CMK (cell line): Measurements from ENCODE around the gene PTHLH.

Experiments
- DNase-seq: peaks from one replicate; pipeline ENCODE4 v3.0.0-alpha.2; 2010; ENCODE audit warnings: low read depth

PTHLH gene

DNA sequence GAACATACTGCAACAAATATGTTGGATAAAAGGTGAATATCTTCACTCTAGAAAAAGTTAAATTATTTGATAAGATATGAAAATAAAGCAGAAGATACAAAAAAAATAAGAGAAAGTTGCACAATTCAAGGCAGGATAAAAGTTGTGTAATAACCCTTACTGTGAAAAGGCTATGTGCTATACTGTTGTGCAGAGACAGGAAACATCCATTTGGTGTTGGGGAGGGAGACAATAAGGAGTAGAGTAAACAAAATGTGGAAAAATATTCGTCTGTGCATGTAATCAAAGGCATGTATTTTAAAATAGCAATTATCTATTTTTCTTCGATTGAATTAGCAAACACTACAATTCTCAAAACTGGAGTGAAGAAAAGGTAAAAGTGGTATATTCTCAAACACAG lies 34.8 kb downstream of the PTHLH start:
- no peak for DNase-seq

DNA sequence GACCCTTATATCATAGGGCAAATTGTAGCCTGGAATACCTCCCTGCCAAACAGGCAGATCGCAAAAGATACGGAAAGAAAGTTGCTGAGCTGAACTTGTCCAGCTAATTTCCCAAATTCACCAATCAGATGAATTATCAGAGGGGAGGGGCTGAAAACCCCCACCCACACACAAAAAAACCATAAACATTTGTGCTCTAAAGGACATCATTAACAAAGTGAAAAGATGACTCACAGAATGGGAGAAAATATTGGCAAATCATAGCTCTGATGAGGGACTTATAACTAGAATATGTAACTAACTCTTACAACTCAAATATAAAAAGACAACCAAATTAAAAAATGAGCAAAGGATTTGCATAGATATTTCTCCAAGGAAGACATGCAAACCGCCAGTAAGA lies 36.3 kb downstream of the PTHLH start:
- no peak for DNase-seq

DNA sequence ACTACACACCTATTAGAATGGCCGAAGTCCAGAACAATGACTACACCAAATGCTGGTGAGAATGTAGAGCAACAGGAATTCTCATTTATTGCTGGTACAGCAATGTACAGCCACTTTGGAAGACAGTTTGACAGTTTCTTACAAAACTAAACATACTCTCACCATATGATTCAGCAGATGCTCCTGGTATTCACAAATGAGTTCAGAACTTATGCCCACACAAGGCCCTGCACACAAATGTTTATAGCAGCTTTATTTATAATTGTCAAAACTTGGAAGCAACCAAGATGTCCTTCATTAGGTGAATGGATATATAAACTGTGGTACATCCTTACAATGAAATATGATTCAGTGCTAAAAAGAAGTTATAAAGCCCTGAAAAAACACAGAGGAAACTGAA lies 38.3 kb downstream of the PTHLH start:
- no peak for DNase-seq

DNA sequence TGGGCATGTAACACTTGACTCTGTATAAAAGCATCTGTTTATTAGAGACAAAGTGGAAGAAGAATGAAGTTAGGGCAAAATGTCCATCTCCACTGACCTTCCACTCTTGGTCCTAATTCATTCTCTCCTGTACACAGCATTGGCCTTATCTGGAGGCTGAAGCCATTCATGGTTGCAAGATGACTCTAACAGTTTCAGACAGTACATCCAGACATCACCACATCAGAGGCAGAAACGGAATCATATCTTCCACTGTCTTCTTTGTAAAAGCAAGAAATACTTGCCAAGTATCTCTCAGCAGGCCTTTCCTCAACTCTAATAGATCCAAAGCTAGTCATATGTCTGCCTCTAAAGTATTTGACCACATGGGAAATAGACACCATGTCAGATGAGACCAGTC lies 41.1 kb downstream of the PTHLH start:
- no peak for DNase-seq

DNA sequence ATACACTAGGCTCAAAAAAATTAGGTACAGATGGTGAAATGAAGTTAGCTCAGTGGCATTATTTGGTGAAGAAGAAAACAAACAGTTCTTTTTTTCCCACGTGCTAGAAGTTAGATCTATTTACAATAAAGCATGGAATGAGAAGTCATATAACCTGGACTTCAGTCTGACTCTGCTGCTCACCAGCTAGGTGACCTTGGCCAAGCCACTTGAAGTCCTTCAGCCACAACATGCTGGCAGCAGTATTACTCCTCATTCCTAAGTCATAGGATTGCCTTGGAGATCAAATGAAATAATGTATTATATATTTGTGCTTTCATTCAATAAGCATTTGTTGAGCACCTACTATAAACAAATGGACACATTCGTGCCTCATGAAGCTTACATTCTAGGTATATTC lies 45.2 kb downstream of the PTHLH start:
- DNase-seq: no peak

DNA sequence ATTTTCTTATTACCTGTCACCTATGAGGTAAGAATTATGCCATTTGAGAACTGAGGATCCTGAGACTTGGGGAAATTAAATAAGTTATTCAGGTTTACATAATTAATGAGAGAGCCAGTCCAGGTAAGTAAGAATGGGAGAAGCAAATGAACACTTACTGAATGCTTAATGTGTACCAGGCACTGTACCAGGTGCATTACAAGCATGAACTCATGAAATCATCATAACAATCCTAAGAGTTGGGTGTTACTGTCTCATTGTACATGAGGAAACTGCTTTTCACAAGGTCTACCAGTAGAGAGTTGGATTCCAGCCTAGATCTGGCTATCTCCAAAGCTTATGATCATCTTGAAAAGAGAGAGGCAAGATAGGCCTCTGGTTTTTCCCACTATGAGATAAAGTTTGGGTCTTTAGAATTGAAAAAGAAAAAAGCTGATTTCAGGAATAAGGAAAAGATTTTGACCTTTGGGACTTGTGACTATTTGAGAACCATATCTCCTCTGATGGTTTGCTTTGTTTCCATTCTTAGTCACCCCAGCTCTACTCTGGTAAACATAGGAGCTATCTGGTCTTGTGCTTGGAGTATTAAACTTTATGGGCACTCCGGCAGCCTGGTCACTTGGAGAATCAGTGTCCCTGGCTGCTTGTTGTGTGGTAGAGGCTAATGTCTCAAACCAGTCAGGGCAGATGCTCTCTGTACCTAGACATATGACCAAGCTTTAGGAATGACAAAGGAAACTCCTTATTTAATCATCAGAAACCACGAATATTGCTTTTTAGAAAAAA lies 48.0 kb downstream of the PTHLH start:
- no peak for DNase-seq

DNA sequence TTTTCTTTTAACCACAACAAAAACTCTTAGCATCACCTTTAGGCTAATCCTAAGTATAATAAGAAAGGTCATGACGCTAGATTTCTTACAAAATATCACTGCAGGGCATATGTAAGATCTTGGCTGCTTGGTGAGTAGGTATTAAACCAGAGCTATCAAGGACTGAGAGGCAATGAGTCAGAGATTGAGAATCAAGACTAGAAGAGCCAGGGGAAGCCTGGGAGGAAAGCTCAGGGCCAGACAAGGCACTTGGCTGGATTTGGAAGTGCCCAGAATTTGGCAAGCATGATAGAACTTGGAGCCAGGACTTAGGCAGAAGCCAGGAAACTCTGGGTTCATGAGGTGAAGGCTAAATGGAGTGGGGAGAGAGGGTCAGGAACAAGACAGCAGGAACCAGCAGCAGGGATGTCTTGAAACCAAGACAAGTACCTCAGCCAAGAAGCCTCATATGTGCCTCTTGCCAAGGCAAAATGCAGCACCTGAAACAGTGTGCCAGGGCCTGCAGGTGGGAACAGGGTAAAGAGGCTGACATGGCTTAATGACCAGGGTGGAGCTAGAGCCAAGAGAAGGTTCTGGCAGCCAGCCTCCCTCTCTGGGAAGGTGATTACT lies 49.9 kb downstream of the PTHLH start:
- DNase-seq: no peak

DNA sequence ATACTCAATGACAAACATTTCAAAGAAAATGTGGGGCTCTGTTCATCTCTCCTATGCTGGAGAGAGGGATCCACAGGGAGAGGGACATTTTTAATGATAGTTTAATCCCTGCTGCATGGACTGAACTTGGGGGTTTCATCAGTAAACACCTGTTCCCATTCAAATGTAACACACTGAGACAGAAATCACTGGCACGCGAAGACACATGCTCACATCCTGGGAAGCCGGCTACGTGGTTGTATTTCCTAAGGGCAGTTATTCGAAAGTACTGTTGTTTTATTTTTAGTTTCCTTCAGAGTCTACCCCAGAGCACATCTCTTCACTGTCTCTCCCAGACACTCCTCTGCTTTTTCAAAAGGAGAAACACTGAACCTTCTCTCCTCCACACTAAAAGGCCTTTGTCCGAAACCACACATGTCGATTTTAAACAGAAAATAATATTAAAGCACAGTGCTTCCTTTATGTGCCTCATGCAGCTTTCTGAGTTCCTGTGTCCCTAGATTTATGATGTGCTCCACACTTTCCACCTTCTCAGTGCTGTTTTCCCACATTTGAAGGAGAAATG lies 52.8 kb downstream of the PTHLH start:
- DNase-seq: no peak

DNA sequence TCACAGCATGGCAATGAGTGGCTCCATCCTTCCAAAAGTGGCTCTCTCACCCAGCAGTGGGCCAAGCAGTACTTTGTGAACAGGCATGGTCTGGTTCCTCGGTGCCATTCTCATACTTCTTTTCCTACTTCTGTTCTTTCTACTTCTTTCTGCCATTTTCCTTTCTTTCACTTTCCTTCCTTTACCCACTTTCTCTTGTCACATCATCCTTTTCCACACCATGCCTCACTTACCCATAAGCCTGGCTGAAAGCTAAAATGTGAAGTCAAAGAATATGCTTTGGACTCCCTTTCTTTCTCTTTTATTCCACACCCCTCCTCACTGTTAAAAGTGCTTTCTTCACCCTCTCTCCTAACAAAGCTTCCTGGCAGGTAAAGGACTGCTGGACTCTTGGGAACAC lies 57.0 kb downstream of the PTHLH start:
- no peak for DNase-seq

DNA sequence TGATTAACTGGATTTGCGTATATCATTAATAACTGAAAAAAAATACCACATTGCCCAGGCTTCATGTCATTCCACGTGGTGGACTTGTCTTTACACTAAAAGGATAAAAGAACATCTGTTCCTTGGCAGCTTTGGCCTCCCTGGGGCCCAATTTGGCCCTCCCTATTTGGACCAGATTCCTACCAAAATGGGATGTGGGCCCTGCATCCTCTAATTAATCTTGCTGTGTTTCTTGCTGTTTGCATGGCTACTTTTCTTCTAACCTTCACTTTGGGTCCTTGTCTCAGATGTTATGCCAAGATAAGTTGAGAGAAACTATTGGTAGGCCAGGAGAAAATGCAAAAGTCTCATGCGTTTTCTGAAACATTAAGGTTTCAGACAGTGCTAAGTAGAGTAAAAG lies 57.5 kb downstream of the PTHLH start:
- no peak for DNase-seq

DNA sequence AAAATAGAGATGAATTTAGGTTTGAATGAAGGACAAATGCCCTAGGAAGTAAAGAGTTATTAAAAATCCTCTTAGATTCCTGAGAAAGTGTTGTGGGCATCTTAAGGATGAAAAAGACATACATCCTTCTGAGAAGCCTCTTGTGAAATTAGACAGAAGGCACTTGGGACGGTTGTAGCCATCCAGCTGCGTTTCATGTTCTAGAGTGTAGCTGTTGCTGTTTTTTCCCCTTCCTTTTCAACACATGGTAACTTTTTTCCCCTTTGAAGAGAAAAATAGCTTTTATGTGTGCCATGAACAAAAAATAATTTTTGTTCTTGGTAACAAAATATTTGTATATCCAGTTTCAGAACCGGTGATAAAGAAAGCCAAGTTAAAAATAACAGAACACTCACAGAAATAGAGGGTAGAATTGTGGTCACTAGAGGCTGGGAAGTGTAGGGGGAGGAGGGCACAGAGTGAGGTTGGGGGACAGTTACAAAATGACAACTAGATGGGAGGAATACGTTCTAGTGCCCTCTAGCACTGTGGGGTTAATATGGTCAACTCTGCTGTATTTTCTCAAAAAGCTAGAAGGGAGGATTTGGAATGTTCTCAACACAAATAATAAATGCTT lies 58.4 kb downstream of the PTHLH start:
- no peak for DNase-seq

DNA sequence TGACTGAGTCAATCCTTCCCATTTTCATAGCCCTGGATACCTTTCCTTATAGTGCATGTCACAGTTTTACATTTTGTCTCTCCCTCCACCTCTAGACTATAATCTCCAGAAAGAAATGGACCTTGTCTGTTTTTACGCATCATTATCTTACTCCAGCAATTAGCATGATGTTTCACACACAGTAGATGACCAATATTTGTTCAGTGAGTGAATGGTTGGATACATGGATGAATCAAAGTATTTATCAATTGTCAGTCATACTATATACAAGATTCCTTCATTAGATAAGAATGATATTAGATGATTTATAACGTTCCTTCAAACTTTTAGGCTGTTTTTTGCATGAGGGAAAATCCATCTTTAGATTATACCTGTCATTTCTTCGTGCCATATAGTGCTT lies 61.1 kb downstream of the PTHLH start:
- no peak for DNase-seq
